H1 (cell line): Measurements from ENCODE around the gene TMEM176B. TPM values are rescaled to one million over a fixed set of nuclear protein-coding genes. Genes with fewer than 3 reads are reported as not detected.

Experiments used
- CTCF ChIA-PET: fragments of 300-600 bp; sonication (Branson Sonifier 250); formaldehyde crosslinking; loops from one replicate; lab custom pipeline; 2021; ENCODE audit not compliant: partially characterized antibody; lab: Charles Lee
- POLR2A ChIA-PET: fragments of 300-600 bp; sonication (Branson Sonifier 250); formaldehyde crosslinking; loops from one replicate; lab custom pipeline; 2021; ENCODE audit warnings: inconsistent platforms; ENCODE audit not compliant: partially characterized antibody; lab: Charles Lee
- DNase-seq, 2 experiments: peaks; one replicate each; pipeline versions ENCODE4 v3.0.0 to v3.0.0-alpha.2; 2010 to 2022; ENCODE audit warnings: low spot score in 2 of 2, low read depth in 1 of 2, mixed read lengths in 1 of 2
- FAIRE-seq: peaks from 2 replicates; lab custom pipeline; 2011; peaks lifted over from hg19 to GRCh38; lab: Jason Lieb, UNC
- H2AFZ ChIP-seq: 2 replicates; pipeline ENCODE4 v1.8.1; 2012; ENCODE audit warnings: low read length, inconsistent platforms
- H2AK5ac ChIP-seq: 2 replicates; pipeline ENCODE4 v1.6.1; 2013; ENCODE audit warnings: low read depth, low read length
- H2BK120ac ChIP-seq: replicated peaks from 2 replicates; pipeline ENCODE3; 2013; ENCODE audit warnings: low read depth, low read length, inconsistent platforms
- H2BK12ac ChIP-seq: 2 replicates; pipeline ENCODE4 v1.6.1; 2013; ENCODE audit warnings: low read depth, low read length
- H2BK15ac ChIP-seq: 2 replicates; pipeline ENCODE4 v1.6.1; 2013; ENCODE audit warnings: low read length
- H2BK20ac ChIP-seq: 2 replicates; pipeline ENCODE4 v1.6.1; 2013; ENCODE audit warnings: low read length
- H2BK5ac ChIP-seq: 2 replicates; pipeline ENCODE4 v1.6.1; 2013; ENCODE audit warnings: low read depth, low read length
- H3K14ac ChIP-seq: 2 replicates; pipeline ENCODE4 v1.6.1; 2013; ENCODE audit warnings: inconsistent platforms; ENCODE audit not compliant: insufficient read length
- H3K18ac ChIP-seq: 2 replicates; pipeline ENCODE4 v1.6.1; 2013; ENCODE audit warnings: low read length; ENCODE audit errors: extremely low read depth
- H3K23ac ChIP-seq: 2 replicates; pipeline ENCODE4 v1.6.1; 2013; ENCODE audit warnings: inconsistent platforms; ENCODE audit not compliant: insufficient read length
- H3K23me2 ChIP-seq: 2 replicates; pipeline ENCODE4 v1.6.1; 2013; ENCODE audit warnings: low read depth, low read length
- H3K27ac ChIP-seq: 2 replicates; pipeline ENCODE4 v1.6.1; 2011; ENCODE audit warnings: low read depth, low read length, inconsistent platforms
- H3K27me3 ChIP-seq, 4 experiments: replicated peaks in 1 of 4; 1 replicate in 1 of 4; 2 replicates in 3 of 4; pipeline versions ENCODE4 v1.6.1 to v1.8.1; 2011 to 2013; ENCODE audit warnings: low read length in 3 of 4, mild to moderate bottlenecking in 3 of 4, inconsistent platforms in 2 of 4, mixed read lengths in 2 of 4, moderate library complexity in 1 of 4; ENCODE audit not compliant: control insufficient read depth in 3 of 4, insufficient read depth in 3 of 4; ENCODE audit errors: extremely low read depth in 1 of 4
- H3K36me3 ChIP-seq, 4 experiments: 2 replicates each; pipeline versions ENCODE4 v1.6.1 to v1.8.1; 2011 to 2013; ENCODE audit warnings: mild to moderate bottlenecking in 4 of 4, low read length in 3 of 4, moderate library complexity in 2 of 4, control low read depth in 1 of 4, inconsistent platforms in 1 of 4; ENCODE audit not compliant: insufficient read depth in 4 of 4, control insufficient read depth in 2 of 4
- H3K4ac ChIP-seq: replicated peaks from 2 replicates; pipeline ENCODE3; 2013; ENCODE audit warnings: low read length, low read depth, mixed read lengths, inconsistent platforms; ENCODE audit not compliant: insufficient read length
- H3K4me1 ChIP-seq, 4 experiments: replicated peaks in 1 of 4; 1 replicate in 1 of 4; 2 replicates in 3 of 4; pipeline versions ENCODE4 v1.6.1 to v1.8.1; 2011 to 2013; ENCODE audit warnings: low read length in 3 of 4, inconsistent platforms in 2 of 4, mixed read lengths in 1 of 4; ENCODE audit not compliant: insufficient read depth in 4 of 4, control insufficient read depth in 3 of 4
- H3K4me2 ChIP-seq, 2 experiments: 2 replicates each; pipeline versions ENCODE4 v1.6.1 to v1.8.1; 2011 to 2013; ENCODE audit warnings: low read depth in 2 of 2, low read length in 2 of 2, control low read depth in 1 of 2, inconsistent platforms in 1 of 2, mild to moderate bottlenecking in 1 of 2; ENCODE audit not compliant: insufficient read depth in 1 of 2
- H3K4me3 ChIP-seq, 4 experiments: fragments of 200-600, 300-600 bp in 1 of 4; sonication (generic), shearing (Covaris generic), sonication (Bioruptor Twin) in 1 of 4; 2 replicates each; pipeline versions ENCODE4 v1.5.1 to v1.8.1; 2011 to 2016; ENCODE audit warnings: low read length in 4 of 4, low read depth in 3 of 4, control low read depth in 2 of 4, inconsistent platforms in 2 of 4, mild to moderate bottlenecking in 2 of 4, mixed read lengths in 1 of 4, moderate library complexity in 1 of 4; ENCODE audit not compliant: insufficient read depth in 2 of 4; ENCODE audit errors: extremely low read depth in 1 of 4
- H3K56ac ChIP-seq: replicated peaks from 2 replicates; pipeline ENCODE3; 2013; ENCODE audit warnings: low read depth, mild to moderate bottlenecking, mixed read lengths, low read length, inconsistent platforms; ENCODE audit not compliant: insufficient read length
- H3K79me1 ChIP-seq: 2 replicates; pipeline ENCODE4 v1.6.1; 2013; ENCODE audit warnings: low read depth, low read length, control low read depth
- H3K79me2 ChIP-seq, 2 experiments: 2 replicates each; pipeline versions ENCODE4 v1.6.1 to v1.8.1; 2012 to 2013; ENCODE audit warnings: low read length in 2 of 2, mild to moderate bottlenecking in 2 of 2, inconsistent platforms in 1 of 2; ENCODE audit not compliant: insufficient read depth in 2 of 2, control insufficient read depth in 1 of 2
- H3K9ac ChIP-seq, 4 experiments: replicated peaks in 1 of 4; 1 replicate in 1 of 4; 2 replicates in 3 of 4; pipeline versions ENCODE4 v1.6.1 to v1.8.1; 2011 to 2013; ENCODE audit warnings: low read depth in 3 of 4, low read length in 3 of 4, control low read depth in 2 of 4, mild to moderate bottlenecking in 2 of 4, moderate library complexity in 2 of 4, inconsistent platforms in 1 of 4; ENCODE audit errors: extremely low read depth in 1 of 4
- H3K9me3 ChIP-seq, 2 experiments: 2 replicates each; pipeline versions ENCODE4 v1.6.1 to v1.8.1; 2012 to 2013; ENCODE audit warnings: mild to moderate bottlenecking in 2 of 2, moderate library complexity in 2 of 2, control low read depth in 1 of 2, inconsistent platforms in 1 of 2, low read depth in 1 of 2, low read length in 1 of 2, mixed read lengths in 1 of 2; ENCODE audit not compliant: insufficient read depth in 2 of 2
- H4K20me1 ChIP-seq, 2 experiments: replicated peaks in 1 of 2; 2 replicates each; pipeline versions ENCODE3 to v1.8.1; 2011 to 2013; ENCODE audit warnings: inconsistent platforms in 2 of 2, low read length in 2 of 2, mild to moderate bottlenecking in 1 of 2; ENCODE audit not compliant: insufficient read depth in 2 of 2, control insufficient read depth in 1 of 2
- H4K5ac ChIP-seq: 2 replicates; pipeline ENCODE4 v1.6.1; 2013; ENCODE audit warnings: low read length, low read depth, mixed read lengths, inconsistent platforms; ENCODE audit not compliant: insufficient read length
- H4K8ac ChIP-seq: 2 replicates; pipeline ENCODE4 v1.8.0; 2013; ENCODE audit warnings: mild to moderate bottlenecking, moderate library complexity, low read length, inconsistent platforms; ENCODE audit not compliant: insufficient read depth; ENCODE audit errors: extremely low read depth
- H4K91ac ChIP-seq: replicated peaks from 2 replicates; pipeline ENCODE3; 2013; ENCODE audit warnings: low read length, mixed read lengths, inconsistent platforms; ENCODE audit not compliant: insufficient read length
- GTF2F1 ChIP-seq: IDR thresholded peaks from 2 replicates; pipeline ENCODE4 v1.6.1; 2012; ENCODE audit warnings: low read depth, low read length, improper control_type of control experiment, borderline replicate concordance
- MAFK ChIP-seq: IDR thresholded peaks from 2 replicates; pipeline ENCODE4 v1.6.1; 2012; ENCODE audit warnings: low read depth, mild to moderate bottlenecking, improper control_type of control experiment, low read length
- MAX ChIP-seq: IDR thresholded peaks from 2 replicates; pipeline ENCODE4 v1.6.1; 2012; ENCODE audit warnings: inconsistent platforms
- PHF8 ChIP-seq: fragments of 200-600 bp; sonication (generic); conservative IDR thresholded peaks from 2 replicates; pipeline ENCODE4 v1.7.1; 2012; ENCODE audit warnings: low read depth, mild to moderate bottlenecking, inconsistent platforms, low read length, moderate library complexity
- RFX5 ChIP-seq: IDR thresholded peaks from 2 replicates; pipeline ENCODE4 v1.6.1; 2011; ENCODE audit warnings: low read depth, low read length, improper control_type of control experiment, borderline replicate concordance
- SAP30 ChIP-seq: fragments of 300-600 bp; sonication (generic); IDR thresholded peaks from 2 replicates; pipeline ENCODE4 v1.7.1; 2012; ENCODE audit warnings: low read length, moderate library complexity, mild to moderate bottlenecking, inconsistent platforms; ENCODE audit not compliant: insufficient read depth, insufficient replicate concordance
- SUZ12 ChIP-seq: fragments of 200-600 bp; sonication (generic); IDR thresholded peaks from 2 replicates; pipeline ENCODE4 v1.6.1; 2012; ENCODE audit warnings: mild to moderate bottlenecking, inconsistent platforms, low read length, moderate library complexity, mixed read lengths
- ZNF274 ChIP-seq: IDR thresholded peaks from 2 replicates; pipeline ENCODE4 v1.7.0; 2012; ENCODE audit warnings: low read length, borderline replicate concordance; ENCODE audit errors: extremely low read depth
- WGBS, 2 experiments: shearing (Covaris generic) in 1 of 2; methylation state at CpG; one replicate each; pipeline versions ENCODE4 v1.1.6 to v1.1.7; 2013 to 2015; ENCODE audit warnings: low lambda C conversion rate in 2 of 2, mixed read lengths in 2 of 2, inconsistent platforms in 1 of 2, low coverage in 1 of 2, missing lambda C conversion rate in 1 of 2; ENCODE audit not compliant: insufficient replicate concordance in 2 of 2, insufficient coverage in 1 of 2, insufficient read length in 1 of 2; ENCODE audit errors: extremely low coverage in 1 of 2, missing lambda C conversion rate in 1 of 2; 5-methylcytosine and 5-hydroxymethylcytosine counted together
- polyA plus RNA-seq, 7 experiments: library from polyadenylated mRNA; depleted of rRNA in 3 of 7; stranded (reverse) in 5 of 7; unstranded in 2 of 7; fragments of >200 nt in 5 of 7; fragments of 200-250 nt in 2 of 7; gene quantifications; 1 replicate in 5 of 7; 2 replicates in 1 of 7; 4 replicates in 1 of 7; pipeline versions ENCODE4 v1.2.1 to v1.2.3, GENCODE V29; 2011 to 2013; ENCODE audit warnings: missing spikeins in 2 of 7, mixed read lengths in 2 of 7
- total RNA-seq: library from RNA; stranded (reverse); fragmentation: NEBNext Ultra II Directional; extraction: Animal tissue kit (Norgen Biotek cat#: 25700); gene quantifications from 2 replicates; pipeline ENCODE4 v1.2.1, GENCODE V29; 2021
- TF ChIP-seq, protein P1 (sequence below), 3 experiments: IDR thresholded peaks; 1 replicate in 2 of 3; 2 replicates in 1 of 3; pipeline versions ENCODE4 v1.5.1 to v1.6.1; 2011; ENCODE audit warnings: low read length in 3 of 3, mild to moderate bottlenecking in 3 of 3, inconsistent platforms in 2 of 3, low read depth in 1 of 3, moderate library complexity in 1 of 3; ENCODE audit not compliant: insufficient read depth in 1 of 3; ENCODE audit errors: control extremely low read depth in 1 of 3
- TF ChIP-seq, protein P2 (sequence below): IDR thresholded peaks from 2 replicates; pipeline ENCODE4 v1.6.1; 2011; ENCODE audit warnings: low read length, improper control_type of control experiment

The TMEM176B gene
- total and polyA plus RNA-seq, 2 of the 8 experiments (the other 6 are each of a cell fraction or from before 2014, with no cell fraction given) = 1.2 to 2.1 TPM

GRCh38 chr7:150829426-150829825, 29.3 kb upstream of the TMEM176B start:
- Histone ChIP-seq H3K9me3 (no peaks in the 10 kb centered on the region; a peak in 1 of 4 replicates), H3K36me3 (no peaks in the 10 kb centered on the region), H2BK20ac (no peak overlapping the region), H4K20me1 (no peaks in the 10 kb centered on the region), H4K8ac (no peak overlapping the region), H3K4me2 (no peak overlapping the region), H3K14ac (no peak overlapping the region), H2BK120ac (no peak overlapping the region), H4K5ac (no peak overlapping the region), H3K4me3 (no peak overlapping the region), H3K18ac (no peak overlapping the region), H3K23ac (no peak overlapping the region), H3K56ac (no peak overlapping the region), H3K27ac (no peak overlapping the region), H2AFZ (no peak overlapping the region), H3K27me3 (no peaks in the 10 kb centered on the region; a peak in 1 of 7 replicates), H3K23me2 (no peaks in the 10 kb centered on the region), H3K79me1 (no peaks in the 10 kb centered on the region; the same call in 1 of the 2 replicates), H3K4ac (no peak overlapping the region), H3K9ac (no peak overlapping the region), H3K79me2 (no peaks in the 10 kb centered on the region), H4K91ac (no peak overlapping the region), H2BK12ac (no peak overlapping the region), H2BK5ac (no peak overlapping the region), H2BK15ac (no peak overlapping the region), H2AK5ac (no peak overlapping the region), H3K4me1 (no peaks in the 10 kb centered on the region)
- FAIRE-seq (no peak), DNase-seq (no peak)
- 69% methylated on average over 1 of the region's 1 CpG; no CpG with 5 or more reads in 1 of the 2 experiments for WGBS, 2 experiments
- CTCF ChIA-PET = no interaction called here
- POLR2A ChIA-PET = no interaction called here
- TF ChIP-seq MAFK = no peak
- no peak for TF ChIP-seq RFX5
- TF ChIP-seq, protein P1, sequence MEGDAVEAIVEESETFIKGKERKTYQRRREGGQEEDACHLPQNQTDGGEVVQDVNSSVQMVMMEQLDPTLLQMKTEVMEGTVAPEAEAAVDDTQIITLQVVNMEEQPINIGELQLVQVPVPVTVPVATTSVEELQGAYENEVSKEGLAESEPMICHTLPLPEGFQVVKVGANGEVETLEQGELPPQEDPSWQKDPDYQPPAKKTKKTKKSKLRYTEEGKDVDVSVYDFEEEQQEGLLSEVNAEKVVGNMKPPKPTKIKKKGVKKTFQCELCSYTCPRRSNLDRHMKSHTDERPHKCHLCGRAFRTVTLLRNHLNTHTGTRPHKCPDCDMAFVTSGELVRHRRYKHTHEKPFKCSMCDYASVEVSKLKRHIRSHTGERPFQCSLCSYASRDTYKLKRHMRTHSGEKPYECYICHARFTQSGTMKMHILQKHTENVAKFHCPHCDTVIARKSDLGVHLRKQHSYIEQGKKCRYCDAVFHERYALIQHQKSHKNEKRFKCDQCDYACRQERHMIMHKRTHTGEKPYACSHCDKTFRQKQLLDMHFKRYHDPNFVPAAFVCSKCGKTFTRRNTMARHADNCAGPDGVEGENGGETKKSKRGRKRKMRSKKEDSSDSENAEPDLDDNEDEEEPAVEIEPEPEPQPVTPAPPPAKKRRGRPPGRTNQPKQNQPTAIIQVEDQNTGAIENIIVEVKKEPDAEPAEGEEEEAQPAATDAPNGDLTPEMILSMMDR (IDR thresholded peaks at IDR 0.05; ENCODE audit: control extremely low read depth in 1 of 3, insufficient read depth in 1 of 3, low read depth in 1 of 3, low read length in 3 of 3) = no peak
- TF ChIP-seq PHF8 = no peak
- TF ChIP-seq, protein P2, sequence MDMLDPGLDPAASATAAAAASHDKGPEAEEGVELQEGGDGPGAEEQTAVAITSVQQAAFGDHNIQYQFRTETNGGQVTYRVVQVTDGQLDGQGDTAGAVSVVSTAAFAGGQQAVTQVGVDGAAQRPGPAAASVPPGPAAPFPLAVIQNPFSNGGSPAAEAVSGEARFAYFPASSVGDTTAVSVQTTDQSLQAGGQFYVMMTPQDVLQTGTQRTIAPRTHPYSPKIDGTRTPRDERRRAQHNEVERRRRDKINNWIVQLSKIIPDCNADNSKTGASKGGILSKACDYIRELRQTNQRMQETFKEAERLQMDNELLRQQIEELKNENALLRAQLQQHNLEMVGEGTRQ = no peak
- TF ChIP-seq GTF2F1 = no peak
- TF ChIP-seq SAP30 = no peak
- no peak for TF ChIP-seq MAX
- no peak for TF ChIP-seq ZNF274
- TF ChIP-seq SUZ12 = no peak
